H1 (cell line): ENCODE data around the gene DOCK11. TPM values are rescaled to one million over a fixed set of nuclear protein-coding genes. Genes with fewer than 3 reads are reported as not detected.

Experiments used
- ASH2L ChIP-seq: fragments of 200-600, 300-600 bp; sonication (generic); IDR thresholded peaks from one replicate; pipeline ENCODE4 v1.7.1; 2017; ENCODE audit warnings: low read length
- BACH1 ChIP-seq: IDR thresholded peaks from 2 replicates; pipeline ENCODE4 v1.6.1; 2012; ENCODE audit warnings: low read length, improper control_type of control experiment
- CHD7 ChIP-seq: fragments of 300-600 bp; sonication (generic); IDR thresholded peaks from 2 replicates; pipeline ENCODE4 v1.7.1; 2012; ENCODE audit warnings: low read length, moderate library complexity, mild to moderate bottlenecking, inconsistent platforms; ENCODE audit not compliant: insufficient replicate concordance
- KDM4A ChIP-seq: IDR thresholded peaks from one replicate; pipeline ENCODE4 v1.7.1; 2012; ENCODE audit warnings: low read depth, mild to moderate bottlenecking, moderate library complexity, low read length, inconsistent platforms; ENCODE audit not compliant: severe bottlenecking
- MAFK ChIP-seq: IDR thresholded peaks from 2 replicates; pipeline ENCODE4 v1.6.1; 2012; ENCODE audit warnings: low read depth, mild to moderate bottlenecking, improper control_type of control experiment, low read length
- POLR2AphosphoS5 ChIP-seq: IDR thresholded peaks from 2 replicates; pipeline ENCODE4 v1.6.1; 2011; ENCODE audit warnings: low read depth, low read length
- POU5F1 ChIP-seq: IDR thresholded peaks from 2 replicates; pipeline ENCODE4 v1.6.1; 2011; ENCODE audit warnings: low read depth, mild to moderate bottlenecking, low read length, moderate library complexity
- RXRA ChIP-seq: IDR thresholded peaks from 2 replicates; pipeline ENCODE4 v1.6.1; 2011; ENCODE audit warnings: low read depth, mild to moderate bottlenecking, low read length, moderate library complexity; ENCODE audit not compliant: insufficient read depth
- SRF ChIP-seq: IDR thresholded peaks from 2 replicates; pipeline ENCODE4 v1.6.1; 2011; ENCODE audit warnings: mild to moderate bottlenecking, low read depth, low read length, moderate library complexity
- TBP ChIP-seq: IDR thresholded peaks from 2 replicates; pipeline ENCODE4 v1.6.1; 2011; ENCODE audit warnings: low read depth, low read length, improper control_type of control experiment
- polyA plus RNA-seq, 7 experiments: library from polyadenylated mRNA; depleted of rRNA in 3 of 7; stranded (reverse) in 5 of 7; unstranded in 2 of 7; fragments of >200 nt in 5 of 7; fragments of 200-250 nt in 2 of 7; gene quantifications; 1 replicate in 5 of 7; 2 replicates in 1 of 7; 4 replicates in 1 of 7; pipeline versions ENCODE4 v1.2.1 to v1.2.3, GENCODE V29; 2011 to 2013; ENCODE audit warnings: missing spikeins in 2 of 7, mixed read lengths in 2 of 7
- total RNA-seq: library from RNA; stranded (reverse); fragmentation: NEBNext Ultra II Directional; extraction: Animal tissue kit (Norgen Biotek cat#: 25700); gene quantifications from 2 replicates; pipeline ENCODE4 v1.2.1, GENCODE V29; 2021

Gene DOCK11
- total and polyA plus RNA-seq, 2 of the 8 experiments (the other 6 are each of a cell fraction or from before 2014, with no cell fraction given), result 4.9 to 12.0 TPM

GRCh38 chrX:118493016-118493415 lies 2.6 kb upstream of the DOCK11 start (continued):
- no peak for TF ChIP-seq CHD7
- no peak for TF ChIP-seq MAFK
- no peak for TF ChIP-seq POLR2AphosphoS5
- no peak for TF ChIP-seq POU5F1
- TF ChIP-seq SRF, result no peak
- TF ChIP-seq BACH1, result no peak
- TF ChIP-seq TBP, result no peak
- no peak for TF ChIP-seq RXRA
- TF ChIP-seq KDM4A, result no peak
- no peak for TF ChIP-seq ASH2L
